ENCODE measurements around the gene PGS1.

The PGS1 gene

DNA sequence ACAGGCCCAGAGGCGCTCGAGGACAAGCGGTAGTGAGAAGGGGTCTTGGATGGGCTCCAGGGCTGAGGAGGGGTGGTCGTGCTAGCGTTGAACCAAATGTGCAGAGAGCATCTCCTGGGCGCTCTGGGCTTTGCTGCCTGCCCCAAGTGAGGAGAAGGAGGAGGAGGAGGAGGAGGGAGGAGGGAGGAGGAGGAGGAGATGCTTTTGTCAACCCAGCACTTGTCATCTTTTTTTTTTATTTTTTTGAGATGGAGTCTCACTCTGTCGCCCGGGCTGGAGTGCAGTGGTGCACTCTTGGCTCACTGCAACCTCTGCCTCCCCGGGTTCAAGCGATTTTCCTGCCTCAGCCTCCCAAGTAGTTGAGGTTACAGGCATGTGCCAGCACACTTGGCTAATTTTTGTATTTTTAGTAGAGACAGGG is 59.8 kb downstream of the PGS1 start:
- Histone ChIP-seq H4K5ac (ENCODE audit: low read length) (no peak overlapping the region), H4K8ac (ENCODE audit: low read depth, low read length) (no peak overlapping the region), H3K79me1 (ENCODE audit: low read length) (no peaks in the 10 kb centered on the region), H3K36me3 (ENCODE audit: control insufficient read depth, insufficient read depth, low read length) (no peaks in the 10 kb centered on the region), H3K18ac (ENCODE audit: low read length) (no peak overlapping the region), H3K4me1 (ENCODE audit: control insufficient read depth, low read depth, low read length) (no peaks in the 10 kb centered on the region), H3K23ac (ENCODE audit: low read length) (no peak overlapping the region), H3K4ac (ENCODE audit: low read depth, low read length) (no peak overlapping the region), H3K4me3 (ENCODE audit: low read length) (no peak overlapping the region), H2BK120ac (ENCODE audit: low read depth, low read length) (no peak overlapping the region), H2BK5ac (ENCODE audit: low read length) (no peak overlapping the region), H2AK5ac (ENCODE audit: low read length) (no peak overlapping the region), H3K27me3 (ENCODE audit: insufficient read depth, low read length, poor library complexity) (no peaks in the 10 kb centered on the region), H3K27ac (ENCODE audit: low read depth, low read length) (no peak overlapping the region), H3K56ac (ENCODE audit: low read length) (no peak overlapping the region), H3K79me2 (ENCODE audit: control insufficient read depth, insufficient read depth, low read length) (no peaks in the 10 kb centered on the region), H3K4me2 (ENCODE audit: low read length) (no peak overlapping the region), H3K9ac (ENCODE audit: low read length) (no peak overlapping the region), H2BK15ac (replicated peaks; ENCODE audit: low read depth) (no peak overlapping the region)
- WGBS (ENCODE audit: extremely low coverage, insufficient coverage, low lambda C conversion rate) = no CpG with 5 or more reads among the region's 10 CpGs
- DNase-seq = no peak

DNA sequence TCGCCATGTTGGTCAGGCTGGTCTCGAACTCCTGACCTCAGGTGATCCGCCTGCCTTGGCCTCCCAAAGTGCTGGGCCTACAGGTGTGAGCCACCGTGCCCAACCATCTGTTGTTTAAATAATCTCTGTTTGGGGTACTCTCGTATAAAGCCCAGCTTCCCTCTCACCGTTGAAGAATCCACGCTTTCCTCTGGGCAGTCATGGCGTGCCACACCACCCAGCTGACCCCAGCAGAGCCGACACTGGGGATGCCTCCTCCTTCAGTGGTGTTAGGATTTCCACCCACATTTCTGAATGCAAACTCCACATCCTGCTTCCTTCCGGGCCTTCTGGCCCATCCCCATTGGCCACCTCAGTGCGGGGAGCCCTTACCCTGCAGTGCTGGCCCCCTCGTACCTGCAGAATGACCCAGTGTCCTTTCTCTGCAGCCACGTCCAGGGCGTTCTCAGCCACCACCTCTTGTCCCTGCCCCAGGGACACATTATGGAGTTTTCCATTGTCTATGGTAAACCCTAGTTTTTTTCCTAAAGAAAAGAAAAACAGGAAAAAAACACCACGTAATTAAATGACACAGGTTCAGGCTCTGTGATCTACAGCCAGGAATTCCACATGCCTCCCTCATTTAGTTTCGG is 60.4 kb downstream of the PGS1 start:
- Histone ChIP-seq H2BK15ac (replicated peaks; ENCODE audit: low read depth) (no peak overlapping the region), H3K9ac (ENCODE audit: low read length) (no peak overlapping the region), H3K23ac (ENCODE audit: low read length) (no peak overlapping the region), H3K27me3 (ENCODE audit: insufficient read depth, low read length, poor library complexity) (no peaks in the 10 kb centered on the region), H3K79me2 (ENCODE audit: control insufficient read depth, insufficient read depth, low read length) (no peaks in the 10 kb centered on the region), H3K56ac (ENCODE audit: low read length) (no peak overlapping the region), H2AK5ac (ENCODE audit: low read length) (no peak overlapping the region), H3K4me1 (ENCODE audit: control insufficient read depth, low read depth, low read length) (no peaks in the 10 kb centered on the region), H3K27ac (ENCODE audit: low read depth, low read length) (no peak overlapping the region), H3K4me2 (ENCODE audit: low read length) (no peak overlapping the region), H3K4me3 (ENCODE audit: low read length) (no peak overlapping the region), H2BK5ac (ENCODE audit: low read length) (no peak overlapping the region), H4K5ac (ENCODE audit: low read length) (no peak overlapping the region), H3K4ac (ENCODE audit: low read depth, low read length) (no peak overlapping the region), H4K8ac (ENCODE audit: low read depth, low read length) (no peak overlapping the region), H3K18ac (ENCODE audit: low read length) (no peak overlapping the region), H3K36me3 (ENCODE audit: control insufficient read depth, insufficient read depth, low read length) (no peaks in the 10 kb centered on the region), H2BK120ac (ENCODE audit: low read depth, low read length) (no peak overlapping the region), H3K79me1 (ENCODE audit: low read length) (no peaks in the 10 kb centered on the region)
- no peak for DNase-seq
- WGBS (ENCODE audit: extremely low coverage, insufficient coverage, low lambda C conversion rate) = no CpG with 5 or more reads among the region's 16 CpGs

DNA sequence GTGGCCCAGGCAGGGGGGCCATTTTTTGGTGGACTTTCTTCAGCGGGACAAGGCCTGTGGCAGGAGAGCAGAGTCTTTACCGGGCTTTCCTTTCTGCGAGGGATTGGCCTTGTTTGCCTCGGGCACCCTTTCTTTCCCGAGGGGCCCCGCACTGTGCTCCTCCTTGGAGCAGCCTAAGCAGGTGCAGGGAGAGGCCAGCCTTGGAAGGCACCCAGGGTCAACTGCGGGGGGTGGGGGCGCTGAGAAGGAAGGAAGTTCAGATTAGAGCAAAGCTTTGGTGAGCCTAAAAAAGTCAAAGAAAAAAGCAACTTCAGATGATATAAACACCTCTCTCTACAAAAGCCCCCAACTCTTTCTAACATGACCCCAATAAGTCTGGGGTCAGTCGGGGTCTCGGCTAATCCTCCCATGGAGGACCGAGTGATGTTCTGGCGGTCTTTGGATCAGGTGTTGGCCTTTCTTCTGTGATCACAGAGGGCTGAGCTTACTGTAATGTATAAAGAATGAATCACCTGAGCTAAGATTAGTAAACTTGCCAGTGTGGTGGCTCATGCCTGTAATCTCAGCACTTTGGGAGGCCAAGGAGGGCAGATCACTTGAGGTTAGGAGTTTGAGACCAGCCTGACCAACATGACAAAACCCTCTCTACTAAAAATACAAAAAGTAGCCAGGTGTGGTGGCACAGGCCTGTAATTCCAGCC is 63.0 kb downstream of the PGS1 start:
- Histone ChIP-seq H2BK5ac (ENCODE audit: low read length) (no peak overlapping the region), H2BK120ac (ENCODE audit: low read depth, low read length) (no peak overlapping the region), H3K36me3 (ENCODE audit: control insufficient read depth, insufficient read depth, low read length) (no peaks in the 10 kb centered on the region), H3K4me3 (ENCODE audit: low read length) (no peak overlapping the region), H3K79me1 (ENCODE audit: low read length) (no peaks in the 10 kb centered on the region), H2AK5ac (ENCODE audit: low read length) (no peak overlapping the region), H3K9ac (ENCODE audit: low read length) (no peak overlapping the region), H3K23ac (ENCODE audit: low read length) (no peak overlapping the region), H4K5ac (ENCODE audit: low read length) (no peak overlapping the region), H3K4me1 (ENCODE audit: control insufficient read depth, low read depth, low read length) (no peaks in the 10 kb centered on the region), H3K4me2 (ENCODE audit: low read length) (no peak overlapping the region), H3K4ac (ENCODE audit: low read depth, low read length) (no peak overlapping the region), H4K8ac (ENCODE audit: low read depth, low read length) (no peak overlapping the region), H3K27me3 (ENCODE audit: insufficient read depth, low read length, poor library complexity) (no peaks in the 10 kb centered on the region), H3K79me2 (ENCODE audit: control insufficient read depth, insufficient read depth, low read length) (no peaks in the 10 kb centered on the region), H3K18ac (ENCODE audit: low read length) (no peak overlapping the region), H2BK15ac (replicated peaks; ENCODE audit: low read depth) (no peak overlapping the region), H3K27ac (ENCODE audit: low read depth, low read length) (no peak overlapping the region), H3K56ac (ENCODE audit: low read length) (no peak overlapping the region)
- no CpG with 5 or more reads among the region's 12 CpGs for WGBS (ENCODE audit: extremely low coverage, insufficient coverage, low lambda C conversion rate)
- no peak for DNase-seq

DNA sequence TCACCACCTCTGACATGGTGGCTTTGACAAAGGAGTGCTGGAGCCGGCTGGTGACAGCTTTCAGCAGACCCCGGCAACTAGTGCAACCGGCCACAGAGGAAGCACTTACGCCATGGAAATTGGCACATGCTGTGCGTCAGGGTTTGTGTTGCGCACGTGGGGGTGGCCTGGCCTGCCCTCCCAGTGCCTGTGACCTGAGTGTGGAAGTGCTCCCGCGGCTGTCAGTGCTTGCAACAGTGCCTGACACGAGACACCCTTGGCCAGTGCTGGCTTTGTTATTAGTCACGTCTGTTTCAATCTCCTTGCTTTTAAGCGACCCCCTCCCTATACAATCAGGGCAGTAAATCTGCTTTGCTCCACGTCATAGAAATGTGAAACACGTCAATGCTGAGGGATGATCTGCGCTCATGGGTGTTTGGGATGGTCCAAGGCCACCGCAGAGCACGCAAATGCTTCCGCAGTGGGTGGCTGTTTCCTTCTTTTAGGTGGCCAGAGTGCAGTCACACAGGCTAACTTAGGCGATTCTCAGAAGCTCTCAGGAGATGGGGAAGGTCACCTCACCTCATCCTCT is 64.3 kb downstream of the PGS1 start:
- Histone ChIP-seq H3K4me2 (ENCODE audit: low read length) (no peak overlapping the region), H3K27me3 (ENCODE audit: insufficient read depth, low read length, poor library complexity) (no peaks in the 10 kb centered on the region), H3K36me3 (ENCODE audit: control insufficient read depth, insufficient read depth, low read length) (no peaks in the 10 kb centered on the region), H4K5ac (ENCODE audit: low read length) (no peak overlapping the region), H3K23ac (ENCODE audit: low read length) (no peak overlapping the region), H3K18ac (ENCODE audit: low read length) (no peak overlapping the region), H4K8ac (ENCODE audit: low read depth, low read length) (no peak overlapping the region), H2BK120ac (ENCODE audit: low read depth, low read length) (no peak overlapping the region), H3K79me1 (ENCODE audit: low read length) (no peaks in the 10 kb centered on the region), H2AK5ac (ENCODE audit: low read length) (no peak overlapping the region), H3K79me2 (ENCODE audit: control insufficient read depth, insufficient read depth, low read length) (no peaks in the 10 kb centered on the region), H3K9ac (ENCODE audit: low read length) (no peak overlapping the region), H3K4me3 (ENCODE audit: low read length) (no peak overlapping the region), H3K27ac (ENCODE audit: low read depth, low read length) (no peak overlapping the region), H3K4ac (ENCODE audit: low read depth, low read length) (no peak overlapping the region), H3K4me1 (ENCODE audit: control insufficient read depth, low read depth, low read length) (no peaks in the 10 kb centered on the region), H2BK15ac (replicated peaks; ENCODE audit: low read depth) (no peak overlapping the region), H3K56ac (ENCODE audit: low read length) (no peak overlapping the region), H2BK5ac (ENCODE audit: low read length) (no peak overlapping the region)
- WGBS (ENCODE audit: extremely low coverage, insufficient coverage, low lambda C conversion rate) = no CpG with 5 or more reads among the region's 19 CpGs
- DNase-seq = no peak

DNA sequence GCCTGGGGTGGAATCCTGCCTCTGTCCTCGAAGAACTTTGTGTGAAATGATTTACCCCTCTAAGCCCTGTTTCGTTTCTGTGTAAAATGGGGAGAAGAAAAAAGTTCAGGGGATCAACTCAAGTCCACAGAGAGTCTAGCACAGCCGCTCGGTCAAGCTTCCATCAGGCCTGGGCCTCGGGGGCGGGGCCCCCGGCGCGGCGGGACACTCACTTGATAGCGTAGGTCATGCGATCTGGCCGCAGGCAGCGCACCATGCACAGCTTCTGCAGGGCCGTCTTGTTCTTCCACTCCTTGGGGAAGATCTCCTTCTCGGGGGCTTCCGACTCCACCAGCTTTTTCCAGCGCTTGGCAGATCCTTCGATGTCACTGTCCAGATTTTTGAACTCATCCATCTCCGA is 65.9 kb downstream of the PGS1 start:
- no peak overlapping the region for H3K9ac ChIP-seq (ENCODE audit: low read length)
- no peak overlapping the region for H3K4me2 ChIP-seq (ENCODE audit: low read length)
- H2BK5ac ChIP-seq (ENCODE audit: low read length) = no peak overlapping the region
- no peak overlapping the region for H2AK5ac ChIP-seq (ENCODE audit: low read length)
- H2BK15ac ChIP-seq (replicated peaks; ENCODE audit: low read depth) = no peak overlapping the region
- H3K79me2 ChIP-seq (ENCODE audit: control insufficient read depth, insufficient read depth, low read length) = no peaks in the 10 kb centered on the region
- WGBS (ENCODE audit: extremely low coverage, insufficient coverage, low lambda C conversion rate) = no CpG with 5 or more reads among the region's 20 CpGs
- H3K18ac ChIP-seq (ENCODE audit: low read length) = no peak overlapping the region
- no peak overlapping the region for H3K4ac ChIP-seq (ENCODE audit: low read depth, low read length)
- DNase-seq = no peak
- no peak overlapping the region for H4K8ac ChIP-seq (ENCODE audit: low read depth, low read length)
- no peaks in the 10 kb centered on the region for H3K27me3 ChIP-seq (ENCODE audit: insufficient read depth, low read length, poor library complexity)
- H3K4me3 ChIP-seq (ENCODE audit: low read length) = no peak overlapping the region
- no peaks in the 10 kb centered on the region for H3K36me3 ChIP-seq (ENCODE audit: control insufficient read depth, insufficient read depth, low read length)
- H3K79me1 ChIP-seq (ENCODE audit: low read length) = no peaks in the 10 kb centered on the region
- no peak overlapping the region for H2BK120ac ChIP-seq (ENCODE audit: low read depth, low read length)
- no peak overlapping the region for H4K5ac ChIP-seq (ENCODE audit: low read length)
- H3K4me1 ChIP-seq (ENCODE audit: control insufficient read depth, low read depth, low read length) = no peaks in the 10 kb centered on the region
- H3K27ac ChIP-seq (ENCODE audit: low read depth, low read length) = no peak overlapping the region
- H3K23ac ChIP-seq (ENCODE audit: low read length) = no peak overlapping the region
- H3K56ac ChIP-seq (ENCODE audit: low read length) = no peak overlapping the region
